Mucosa of stomach (tissue), 1 donor: ENCODE data around the gene CD72.
"Not testable (repeated sequence)": the region's sequence is repeated elsewhere in the genome, so short reads cannot be mapped to it uniquely, and the experiment has no call there.

ENCODE experiments used
- H3K27me3 ChIP-seq: one replicate; pipeline ENCODE4 v1.7.0; 2013; ENCODE audit warnings: mild to moderate bottlenecking, low read length; ENCODE audit not compliant: control insufficient read depth, insufficient read depth
- H3K36me3 ChIP-seq: one replicate; pipeline ENCODE4 v1.7.0; 2013; ENCODE audit warnings: low read length; ENCODE audit not compliant: control insufficient read depth, insufficient read depth
- H3K4me1 ChIP-seq: one replicate; pipeline ENCODE4 v1.7.0; 2013; ENCODE audit warnings: mild to moderate bottlenecking, low read length; ENCODE audit not compliant: control insufficient read depth, insufficient read depth
- H3K4me3 ChIP-seq: one replicate; pipeline ENCODE4 v1.7.0; 2013; ENCODE audit warnings: low read length
- H3K9ac ChIP-seq: one replicate; pipeline ENCODE4 v1.7.0; 2013; ENCODE audit warnings: mild to moderate bottlenecking, low read length, moderate library complexity
- H3K9me3 ChIP-seq: one replicate; pipeline ENCODE4 v1.7.0; 2013; ENCODE audit warnings: mild to moderate bottlenecking, low read length, moderate library complexity; ENCODE audit not compliant: control insufficient read depth
- donor health status: Pancreatic carcinoma.

The CD72 gene

DNA sequence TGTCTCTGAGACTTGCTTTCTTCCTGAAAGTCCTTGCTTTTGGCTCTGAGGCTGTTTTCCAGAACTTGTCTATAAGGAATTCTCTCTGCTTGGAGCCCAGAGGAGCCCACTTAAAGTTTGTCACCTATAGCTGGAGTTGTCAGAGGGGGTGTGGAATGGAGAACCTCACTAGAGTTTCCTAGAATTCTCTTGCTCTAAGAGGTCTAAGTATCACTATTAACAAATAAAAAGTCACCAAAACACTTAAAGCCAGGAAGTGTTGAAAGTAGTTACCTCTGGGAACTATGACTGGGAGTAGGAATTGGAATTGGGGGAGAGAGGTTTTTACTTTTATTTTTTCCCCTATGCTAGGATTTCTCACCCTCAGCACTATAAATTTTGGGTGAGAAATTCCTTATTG lies 17.5 kb upstream of the CD72 start:
- Histone ChIP-seq H3K4me3 (no peak overlapping the region), H3K9ac (no peak overlapping the region), H3K9me3 (no peaks in the 10 kb centered on the region), H3K36me3 (no peaks in the 10 kb centered on the region), H3K27me3 (no peaks in the 10 kb centered on the region), H3K4me1 (no peaks in the 10 kb centered on the region)

GRCh38 chr9:35629597-35629996 lies 11.4 kb upstream of the CD72 start:
- H3K36me3 ChIP-seq, result no peaks in the 10 kb centered on the region
- no peaks in the 10 kb centered on the region for H3K4me1 ChIP-seq
- H3K9ac ChIP-seq, result no peak overlapping the region
- H3K27me3 ChIP-seq, result no peaks in the 10 kb centered on the region
- no peaks in the 10 kb centered on the region for H3K9me3 ChIP-seq
- no peak overlapping the region for H3K4me3 ChIP-seq

DNA sequence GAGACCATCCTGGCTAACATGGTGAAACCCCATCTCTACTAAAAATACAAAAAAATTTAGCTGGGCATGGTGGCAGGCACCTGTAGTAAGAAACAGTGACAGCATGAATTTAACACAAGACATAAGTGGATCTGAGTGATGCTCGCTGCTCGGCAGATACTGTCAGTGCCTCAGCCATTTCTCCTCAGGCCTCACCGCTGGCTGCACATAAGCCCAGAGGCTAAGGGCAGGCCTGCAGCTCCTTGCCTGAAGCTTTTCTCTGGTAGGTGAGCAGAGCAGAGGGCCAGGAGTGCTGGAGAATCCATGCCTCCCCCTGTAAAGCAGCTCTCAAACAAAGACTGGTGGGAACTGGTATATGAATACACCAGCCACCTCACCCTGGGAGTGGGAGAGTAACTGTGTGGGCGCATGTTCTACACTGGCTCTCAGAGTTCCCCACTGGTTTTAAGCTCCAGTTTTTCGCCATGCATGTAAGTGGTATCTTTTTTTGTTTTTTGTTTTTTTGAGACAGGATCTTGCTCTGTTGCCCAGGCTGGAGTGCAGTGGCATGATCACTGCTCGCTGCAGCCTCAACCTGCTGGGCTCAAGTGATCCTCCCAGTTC lies 10.3 kb upstream of the CD72 start:
- Histone ChIP-seq H3K4me3 (no peak overlapping the region), H3K4me1 (no peaks in the 10 kb centered on the region), H3K36me3 (no peaks in the 10 kb centered on the region), H3K27me3 (no peaks in the 10 kb centered on the region), H3K9ac (no peak overlapping the region), H3K9me3 (no peaks in the 10 kb centered on the region)

DNA sequence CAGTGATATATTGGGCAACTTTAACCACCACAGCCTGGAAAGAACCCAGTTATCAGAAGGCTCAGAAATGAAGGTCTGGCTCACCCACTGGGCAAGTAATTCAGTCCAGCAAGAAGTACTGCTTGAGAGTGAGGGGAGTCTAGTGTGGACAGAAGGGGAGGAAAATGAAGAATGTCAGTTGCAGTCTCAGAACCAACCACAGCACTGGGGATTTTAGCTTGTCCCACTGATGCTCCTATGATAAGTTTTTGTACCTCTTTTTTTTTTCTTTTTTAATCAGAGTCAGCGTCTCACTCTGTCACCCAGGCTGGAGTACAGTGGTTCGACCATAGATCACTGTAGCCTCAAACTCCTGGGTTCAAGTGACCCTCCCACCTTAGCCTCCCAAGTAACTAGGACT lies 9.4 kb upstream of the CD72 start:
- H3K4me1 ChIP-seq, result no peaks in the 10 kb centered on the region
- no peak overlapping the region for H3K9ac ChIP-seq
- no peaks in the 10 kb centered on the region for H3K27me3 ChIP-seq
- no peak overlapping the region for H3K4me3 ChIP-seq
- no peaks in the 10 kb centered on the region for H3K36me3 ChIP-seq
- H3K9me3 ChIP-seq, result no peaks in the 10 kb centered on the region

DNA sequence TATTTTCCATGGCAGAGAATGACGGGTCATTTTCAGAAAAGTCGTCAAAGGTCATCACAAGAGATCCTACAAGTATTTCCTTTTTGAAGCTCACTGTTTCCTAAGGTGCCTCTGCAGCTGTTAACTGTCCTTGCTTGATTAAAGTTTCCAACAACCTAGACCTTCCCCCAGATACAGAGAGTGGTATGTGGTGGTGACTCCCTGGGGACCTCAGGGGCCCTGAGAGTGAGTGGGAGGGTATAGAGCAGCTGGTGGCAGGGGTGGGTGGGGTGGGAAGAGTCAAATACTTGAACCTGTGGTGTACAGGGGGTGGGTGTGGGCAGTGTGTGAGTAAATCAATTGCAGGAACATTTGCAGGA lies 1.6 kb upstream of the CD72 start:
- Histone ChIP-seq H3K36me3 (no peaks in the 10 kb centered on the region), H3K9me3 (no peaks in the 10 kb centered on the region), H3K4me3 (no peak overlapping the region), H3K4me1 (peaks cover 7% of the 10 kb centered on the region), H3K27me3 (peaks cover 15% of the 10 kb centered on the region), H3K9ac (no peak overlapping the region)

DNA sequence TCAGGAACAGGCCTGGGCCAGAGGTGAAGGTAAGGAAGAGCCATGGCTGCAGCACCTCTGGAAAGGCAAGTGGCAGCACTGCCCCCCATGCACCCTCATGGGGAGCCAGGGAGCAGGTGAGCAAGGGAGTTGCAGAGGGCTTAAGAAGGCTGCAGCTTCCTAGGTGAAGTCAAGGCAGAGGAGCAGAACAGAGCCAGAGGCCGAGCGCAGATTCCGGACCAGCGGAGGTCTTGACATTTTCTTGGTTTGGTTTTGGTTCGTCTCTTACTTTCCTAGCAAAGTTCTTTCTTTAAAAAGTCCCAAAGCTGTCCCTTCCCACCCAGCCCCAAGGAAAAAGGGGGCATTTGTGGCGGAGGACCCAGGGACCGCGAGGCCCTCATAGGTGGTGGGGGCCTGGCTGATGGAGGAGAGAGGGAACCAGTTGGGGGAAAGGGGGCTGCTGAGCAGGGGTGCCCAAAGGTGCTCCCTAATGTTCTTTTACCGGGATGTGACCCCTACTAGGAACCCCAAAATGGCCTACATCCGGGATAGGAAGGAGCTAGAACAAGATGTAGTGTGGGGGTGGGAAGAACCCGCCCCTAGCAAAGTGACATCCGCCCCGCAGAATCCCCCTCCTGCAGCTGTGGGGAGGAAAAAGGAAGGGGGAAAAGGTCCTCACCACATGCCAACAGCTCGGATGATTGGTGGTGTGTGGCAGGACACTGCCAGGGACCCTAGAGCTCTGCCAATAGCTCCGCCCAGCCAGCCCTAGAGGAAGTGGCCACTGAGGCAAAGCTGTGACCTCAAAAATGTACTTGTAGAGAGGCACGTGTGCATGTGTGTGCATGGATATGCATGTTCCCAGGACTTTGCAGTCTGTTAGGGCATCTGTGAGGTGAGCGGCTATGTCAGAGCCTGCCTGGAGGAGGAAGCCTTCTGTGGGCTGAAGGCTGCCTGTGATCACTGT lies 914 bp upstream of the CD72 start:
- Histone ChIP-seq H3K27me3 (peaks cover 15% of the 10 kb centered on the region), H3K4me1 (peaks cover 7% of the 10 kb centered on the region), H3K36me3 (no peaks in the 10 kb centered on the region), H3K9me3 (no peaks in the 10 kb centered on the region), H3K9ac (no peak overlapping the region), H3K4me3 (no peak overlapping the region)

GRCh38 chr9:35617548-35617947 lies 665 bp downstream of the CD72 start:
- H3K9ac ChIP-seq, result peak overlapping the region; percentile 76
- no peaks in the 10 kb centered on the region for H3K36me3 ChIP-seq
- peak overlapping the region; percentile 48 for H3K4me3 ChIP-seq
- H3K9me3 ChIP-seq, result no peaks in the 10 kb centered on the region
- H3K4me1 ChIP-seq, result peaks cover 7% of the 10 kb centered on the region
- peaks cover 15% of the 10 kb centered on the region for H3K27me3 ChIP-seq

GRCh38 chr9:35616681-35617459 lies 1.3 kb downstream of the CD72 start:
- H3K9ac ChIP-seq, result peak overlapping the region; percentile 76
- no peaks in the 10 kb centered on the region for H3K9me3 ChIP-seq
- peaks cover 15% of the 10 kb centered on the region for H3K27me3 ChIP-seq
- H3K36me3 ChIP-seq, result no peaks in the 10 kb centered on the region
- H3K4me1 ChIP-seq, result peaks cover 7% of the 10 kb centered on the region
- peak overlapping the region; percentile 48 for H3K4me3 ChIP-seq

DNA sequence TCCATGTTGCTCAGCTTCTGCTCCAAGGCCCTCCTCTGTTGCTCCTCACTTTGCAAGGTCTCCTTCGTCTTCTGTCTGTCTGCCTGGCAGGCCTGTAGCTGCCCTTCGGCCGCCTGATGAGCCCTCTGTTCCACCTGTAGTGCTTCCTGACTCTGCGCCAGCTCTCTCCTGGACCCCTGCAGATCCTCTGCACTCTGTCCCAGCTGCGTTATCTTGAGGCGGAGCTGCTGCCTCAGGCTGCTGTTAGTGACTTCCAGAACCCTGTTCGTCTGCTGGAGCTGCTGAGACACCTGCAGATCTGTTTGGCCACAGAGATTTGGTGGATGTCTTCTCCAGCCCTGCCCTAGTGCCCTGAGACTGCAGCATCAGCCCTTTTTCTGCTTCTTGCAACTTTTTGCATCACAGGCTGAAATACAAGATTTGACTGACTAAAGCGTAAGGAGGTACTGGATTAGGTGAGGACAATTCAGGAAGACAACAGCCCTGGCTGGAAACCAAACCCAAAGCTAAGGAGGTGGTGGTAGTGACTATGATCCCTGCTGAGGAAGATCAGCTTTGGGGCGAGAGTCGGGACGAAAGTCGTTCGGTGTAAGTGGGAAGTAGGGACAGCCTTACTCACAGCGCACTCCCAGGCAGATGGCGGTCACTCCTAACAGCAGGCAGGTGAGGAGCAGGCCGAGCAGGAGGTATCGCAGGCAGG lies 2.1 kb downstream of the CD72 start:
- Histone ChIP-seq H3K9ac (peak overlapping the region; percentile 76), H3K4me3 (no peak overlapping the region), H3K27me3 (peaks cover 15% of the 10 kb centered on the region), H3K9me3 (no peaks in the 10 kb centered on the region), H3K36me3 (no peaks in the 10 kb centered on the region), H3K4me1 (peaks cover 7% of the 10 kb centered on the region)

GRCh38 chr9:35612843-35613242 lies 5.4 kb downstream of the CD72 start:
- no peak overlapping the region for H3K4me3 ChIP-seq
- peaks cover 15% of the 10 kb centered on the region for H3K27me3 ChIP-seq
- no peaks in the 10 kb centered on the region for H3K9me3 ChIP-seq
- peaks cover 7% of the 10 kb centered on the region for H3K4me1 ChIP-seq
- H3K9ac ChIP-seq, result no peak overlapping the region
- no peaks in the 10 kb centered on the region for H3K36me3 ChIP-seq

GRCh38 chr9:35612066-35612465 lies 6.1 kb downstream of the CD72 start:
- H3K9ac ChIP-seq, H3K9me3 ChIP-seq, H3K27me3 ChIP-seq, H3K4me3 ChIP-seq, H3K4me1 ChIP-seq, H3K36me3 ChIP-seq: not testable (repeated sequence)
